HG02973 (cell line): ENCODE measurements around the gene RRAS.

Source experiments
- ATAC-seq: cut with Tn5 transposase; IDR thresholded peaks from one replicate; pipeline ENCODE4 v1.9.1; 2021; ENCODE audit warnings: moderate library complexity; ENCODE audit not compliant: unreplicated experiment

Gene RRAS

GRCh38 chr19:49655570-49656455 lies 15.9 kb upstream of the RRAS start:
- ATAC-seq: no peak

- no peak for ATAC-seq
Observed at GRCh38 chr19:49654581-49654980, 14.6 kb upstream of the RRAS start.

DNA sequence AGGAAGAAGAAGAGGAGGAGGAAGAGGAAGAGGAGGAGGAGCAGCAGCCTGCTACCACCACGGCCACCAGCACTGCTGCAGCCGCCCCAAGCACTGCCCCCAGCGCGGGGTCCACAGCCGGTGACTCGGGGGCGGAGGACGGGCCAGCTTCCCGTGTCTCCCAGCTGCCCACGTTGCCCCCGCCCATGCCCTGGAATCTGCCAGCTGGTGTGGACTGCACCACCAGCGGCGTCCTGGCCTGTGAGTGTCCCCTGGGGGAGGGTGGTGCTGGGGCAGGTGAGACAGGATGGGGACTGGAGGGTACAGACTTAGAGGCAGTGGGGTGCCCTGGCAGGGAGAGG lies 13.5 kb upstream of the RRAS start:
- no peak for ATAC-seq

GRCh38 chr19:49652551-49653465 lies 12.9 kb upstream of the RRAS start:
- ATAC-seq: no peak

DNA sequence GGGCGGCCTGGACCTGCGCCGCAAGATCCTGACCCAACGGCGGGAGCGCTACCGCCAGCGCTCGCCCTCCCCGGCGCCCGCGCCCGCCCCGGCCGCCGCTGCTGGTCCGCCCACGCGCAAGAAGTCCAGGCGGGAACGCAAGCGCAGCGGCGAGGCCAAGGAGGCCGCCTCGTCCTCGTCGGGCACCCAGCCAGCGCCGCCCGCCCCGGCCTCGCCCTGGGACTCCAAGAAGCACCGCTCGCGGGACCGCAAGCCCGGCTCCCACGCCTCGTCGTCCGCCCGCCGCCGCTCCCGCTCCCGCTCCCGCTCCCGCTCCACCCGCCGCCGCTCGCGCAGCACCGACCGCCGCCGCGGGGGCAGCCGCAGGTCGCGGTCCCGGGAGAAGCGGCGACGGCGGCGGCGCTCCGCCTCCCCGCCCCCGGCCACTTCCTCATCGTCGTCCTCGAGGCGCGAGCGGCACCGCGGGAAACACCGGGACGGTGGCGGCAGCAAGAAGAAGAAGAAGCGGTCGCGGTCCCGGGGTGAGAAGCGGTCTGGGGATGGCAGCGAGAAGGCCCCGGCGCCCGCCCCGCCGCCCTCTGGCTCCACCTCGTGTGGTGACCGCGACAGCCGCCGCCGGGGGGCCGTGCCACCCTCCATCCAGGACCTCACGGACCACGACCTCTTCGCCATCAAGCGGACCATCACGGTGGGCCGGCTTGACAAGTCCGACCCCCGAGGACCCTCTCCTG lies 12.0 kb upstream of the RRAS start:
- ATAC-seq: no peak

DNA sequence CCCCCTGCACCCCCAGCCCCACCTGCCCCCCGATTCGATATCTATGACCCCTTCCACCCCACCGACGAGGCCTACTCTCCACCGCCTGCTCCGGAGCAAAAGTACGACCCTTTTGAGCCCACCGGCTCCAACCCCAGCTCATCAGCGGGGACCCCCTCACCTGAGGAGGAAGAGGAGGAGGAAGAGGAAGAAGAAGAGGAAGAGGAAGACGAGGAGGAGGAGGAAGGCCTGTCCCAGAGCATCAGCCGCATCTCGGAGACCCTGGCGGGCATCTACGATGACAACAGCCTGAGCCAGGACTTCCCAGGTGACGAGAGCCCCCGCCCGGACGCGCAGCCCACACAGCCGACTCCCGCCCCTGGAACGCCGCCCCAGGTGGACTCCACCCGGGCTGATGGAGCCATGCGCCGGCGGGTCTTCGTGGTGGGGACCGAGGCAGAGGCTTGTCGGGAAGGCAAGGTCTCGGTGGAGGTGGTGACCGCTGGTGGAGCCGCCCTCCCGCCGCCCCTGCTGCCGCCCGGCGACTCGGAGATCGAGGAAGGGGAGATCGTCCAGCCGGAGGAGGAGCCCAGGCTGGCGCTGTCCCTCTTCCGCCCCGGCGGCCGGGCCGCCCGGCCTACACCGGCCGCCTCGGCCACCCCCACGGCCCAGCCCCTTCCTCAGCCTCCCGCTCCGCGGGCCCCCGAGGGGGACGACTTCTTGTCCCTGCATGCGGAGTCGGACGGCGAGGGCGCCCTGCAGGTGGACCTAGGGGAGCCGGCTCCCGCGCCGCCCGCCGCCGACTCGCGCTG lies 11.3 kb upstream of the RRAS start:
- no peak for ATAC-seq

DNA sequence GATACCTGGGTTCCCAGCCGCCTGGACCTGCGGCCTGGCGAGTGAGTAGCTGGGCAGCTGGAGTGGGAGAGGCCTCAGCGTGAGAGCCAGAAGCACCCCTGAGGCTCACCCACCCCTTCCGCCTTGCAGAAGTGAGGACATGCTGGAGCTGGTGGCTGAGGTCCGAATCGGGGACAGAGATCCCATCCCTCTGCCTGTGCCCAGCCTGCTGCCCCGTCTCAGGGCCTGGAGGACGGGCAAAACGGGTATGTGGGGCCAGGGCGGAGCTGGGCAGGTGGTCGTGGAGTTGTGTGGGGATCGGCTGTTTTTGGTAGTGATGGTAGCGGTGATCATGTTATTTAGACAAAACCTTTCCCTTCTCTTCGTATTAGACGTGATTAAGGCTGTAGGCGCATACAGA lies 6.6 kb upstream of the RRAS start:
- ATAC-seq: no peak

GRCh38 chr19:49645995-49646394 lies 6.1 kb upstream of the RRAS start:
- ATAC-seq: no peak

DNA sequence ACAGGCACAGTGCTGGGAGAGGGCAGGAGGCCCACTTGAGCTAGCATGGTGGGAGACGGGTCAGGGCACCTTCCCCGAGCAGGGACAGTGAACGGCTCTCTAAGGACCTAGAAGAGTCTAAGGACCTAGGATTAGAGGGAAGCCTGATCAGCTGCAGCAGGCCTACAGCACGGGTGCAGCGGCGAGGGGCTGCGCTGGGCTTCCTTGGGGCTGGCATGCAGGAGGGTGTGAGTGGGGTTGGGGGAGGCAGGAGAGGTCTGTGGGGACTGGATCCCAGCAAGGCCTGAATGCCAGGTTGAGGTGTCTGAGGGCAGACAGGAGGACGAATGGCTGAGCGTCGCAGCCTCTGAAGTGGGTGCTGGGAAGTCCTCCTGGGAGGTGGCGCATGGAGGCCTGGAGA lies 5.6 kb upstream of the RRAS start:
- ATAC-seq: no peak

- no peak for ATAC-seq
Observed at GRCh38 chr19:49643466-49643865, 3.5 kb upstream of the RRAS start.

GRCh38 chr19:49642492-49643035 lies 2.6 kb upstream of the RRAS start:
- no peak for ATAC-seq

DNA sequence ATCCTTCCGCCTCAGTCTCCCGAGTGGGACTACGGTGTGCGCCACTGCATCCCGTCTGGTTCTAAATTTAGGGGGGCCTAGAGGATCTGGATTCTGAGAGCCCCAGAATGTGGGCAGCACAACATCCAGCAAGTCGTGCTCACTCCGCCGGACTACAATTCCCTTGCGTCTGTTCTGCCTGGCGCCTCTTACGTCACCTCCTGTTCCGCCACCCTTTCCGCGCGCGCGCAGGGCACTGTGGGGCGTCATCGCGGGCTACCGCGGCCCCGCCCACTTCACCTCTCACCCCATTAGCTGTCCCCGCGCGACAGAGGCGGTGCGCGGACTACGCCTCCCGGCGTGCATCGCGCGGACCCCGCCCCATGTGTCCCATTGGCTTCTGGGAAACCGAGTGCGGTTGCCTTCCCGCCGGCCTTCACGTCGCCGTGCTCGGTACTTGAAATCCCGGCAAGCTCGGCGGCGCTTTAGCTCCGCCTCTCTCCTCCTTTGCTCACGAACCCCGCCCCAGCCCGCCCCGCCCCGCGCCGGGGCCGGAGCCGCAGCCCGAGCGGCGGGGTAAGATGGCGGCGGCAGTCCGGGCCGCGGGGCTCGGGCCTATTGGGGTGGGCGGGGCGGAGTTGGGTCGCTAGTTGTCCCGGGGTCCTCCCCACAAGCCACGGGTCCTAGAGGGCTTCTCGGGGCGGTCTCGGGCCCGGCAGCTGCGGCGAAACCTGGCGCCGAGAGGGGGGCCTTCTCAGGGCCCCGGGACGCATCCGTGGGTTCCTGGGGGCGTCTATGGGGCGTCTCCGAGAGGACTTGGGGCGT lies 1.9 kb upstream of the RRAS start, which contains the start of gene SCAF1:
Gene SCAF1, plus strand, starts transcription at position 522 of the 804 bp plus-strand sequence. CDS start 2,818 bp downstream, outside the sequence.
- ATAC-seq: peak; percentile 51

DNA sequence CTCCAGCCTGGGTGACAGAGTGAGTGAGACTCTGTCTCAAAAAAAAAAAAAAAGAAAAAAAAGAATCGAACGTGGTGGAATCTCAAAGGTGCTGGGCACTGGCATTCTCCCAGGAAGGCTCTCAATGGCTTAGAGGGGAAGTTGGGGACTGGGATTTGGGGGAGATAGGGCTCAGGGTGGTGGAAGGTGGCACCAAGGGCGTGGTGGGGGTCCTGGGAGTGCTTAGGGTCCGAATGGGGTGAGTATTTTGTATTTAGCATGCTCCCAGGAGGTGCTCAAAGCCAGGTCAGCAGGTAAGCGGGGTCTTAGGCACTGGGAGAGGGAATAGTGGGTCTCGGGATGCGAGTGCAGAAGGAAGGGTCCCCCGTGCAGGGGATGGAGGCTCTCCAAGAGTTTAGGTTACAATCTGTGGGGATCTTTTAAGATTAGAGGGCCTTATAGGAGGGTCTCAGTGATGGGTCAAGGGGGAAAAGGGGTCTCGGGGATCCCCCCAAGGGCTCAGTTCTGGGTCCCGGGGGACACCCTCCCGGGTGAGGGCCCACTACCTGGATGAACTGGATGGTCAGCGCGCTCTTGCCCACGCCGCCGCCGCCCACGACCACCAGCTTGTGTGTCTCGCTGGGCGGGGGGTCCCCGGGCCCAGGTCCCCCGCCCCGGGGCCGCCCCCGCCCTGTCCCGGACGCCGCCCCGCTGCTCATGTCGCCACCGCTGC lies 386 bp downstream of the RRAS start:
- no peak for ATAC-seq

GRCh38 chr19:49637821-49638738 lies 1.9 kb downstream of the RRAS start:
- no peak for ATAC-seq

DNA sequence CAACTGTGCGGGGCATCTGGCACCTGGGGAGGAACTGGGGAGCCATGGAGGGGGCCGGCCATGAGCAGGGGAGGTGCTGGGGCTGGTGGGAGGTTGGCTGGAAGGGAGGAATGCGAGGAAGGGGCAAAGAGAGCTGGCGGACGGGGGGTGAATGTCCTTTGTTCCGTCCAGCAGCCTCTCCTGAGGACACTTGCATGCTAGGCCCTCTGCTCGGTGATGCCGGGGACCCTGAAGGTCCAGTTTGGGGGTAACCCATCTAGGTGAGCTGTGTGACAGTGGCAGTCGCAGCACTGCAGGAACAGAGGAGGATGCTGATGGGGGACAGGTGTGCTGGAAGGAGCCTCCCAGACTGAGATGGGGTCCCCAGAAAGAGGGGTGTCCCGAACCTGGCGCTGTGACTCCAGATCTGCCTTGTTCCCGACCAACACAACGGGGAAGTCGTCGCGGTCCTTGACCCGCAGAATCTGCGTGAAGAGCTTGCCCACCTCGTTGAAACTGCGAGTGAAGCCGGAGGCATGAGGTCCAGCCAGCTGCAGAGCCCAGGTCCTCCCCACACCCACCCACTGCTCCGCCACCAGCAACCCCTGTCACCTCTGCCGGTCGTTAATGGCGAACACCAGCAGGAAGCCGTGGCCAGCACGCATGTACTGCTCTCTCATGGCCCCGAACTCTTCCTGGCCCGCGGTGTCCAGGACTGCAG lies 3.6 kb downstream of the RRAS start:
- no peak for ATAC-seq

DNA sequence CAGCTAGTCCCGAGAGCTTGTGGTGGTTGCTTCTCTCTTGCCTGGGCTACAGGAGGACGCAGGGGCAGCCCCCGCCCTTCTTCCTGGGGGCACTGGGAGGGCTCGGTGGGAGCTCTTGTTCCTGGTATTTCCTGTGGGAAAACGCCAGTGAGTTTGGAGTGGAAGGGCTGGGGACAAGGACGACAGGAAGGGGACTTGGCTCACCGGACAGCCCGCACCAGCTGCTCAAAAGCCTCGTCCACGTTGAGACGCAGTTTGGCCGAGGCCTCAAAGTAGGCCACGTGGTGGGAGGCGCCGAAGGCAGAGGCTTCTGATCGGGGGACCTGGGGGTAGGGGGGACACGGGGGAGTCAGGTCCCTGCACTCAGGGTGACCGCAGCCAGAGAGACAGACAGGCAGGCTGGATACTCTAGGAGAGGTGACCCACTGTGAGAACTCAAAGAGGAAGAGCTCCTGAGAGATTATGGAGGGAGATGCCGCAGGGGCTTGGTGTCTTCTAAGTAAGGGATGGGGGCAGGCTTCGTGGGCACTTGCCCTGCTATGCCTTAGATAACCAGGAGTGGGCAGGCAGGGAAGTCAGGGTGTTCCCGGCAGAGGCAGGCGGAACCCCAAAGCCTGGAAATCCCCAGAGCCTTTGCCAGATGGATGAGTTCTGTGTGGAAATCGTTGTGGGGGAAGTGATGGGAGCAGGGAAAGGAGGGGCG lies 4.3 kb downstream of the RRAS start:
- no peak for ATAC-seq
